ENCODE data around the gene EIF2B2.

The EIF2B2 gene

DNA sequence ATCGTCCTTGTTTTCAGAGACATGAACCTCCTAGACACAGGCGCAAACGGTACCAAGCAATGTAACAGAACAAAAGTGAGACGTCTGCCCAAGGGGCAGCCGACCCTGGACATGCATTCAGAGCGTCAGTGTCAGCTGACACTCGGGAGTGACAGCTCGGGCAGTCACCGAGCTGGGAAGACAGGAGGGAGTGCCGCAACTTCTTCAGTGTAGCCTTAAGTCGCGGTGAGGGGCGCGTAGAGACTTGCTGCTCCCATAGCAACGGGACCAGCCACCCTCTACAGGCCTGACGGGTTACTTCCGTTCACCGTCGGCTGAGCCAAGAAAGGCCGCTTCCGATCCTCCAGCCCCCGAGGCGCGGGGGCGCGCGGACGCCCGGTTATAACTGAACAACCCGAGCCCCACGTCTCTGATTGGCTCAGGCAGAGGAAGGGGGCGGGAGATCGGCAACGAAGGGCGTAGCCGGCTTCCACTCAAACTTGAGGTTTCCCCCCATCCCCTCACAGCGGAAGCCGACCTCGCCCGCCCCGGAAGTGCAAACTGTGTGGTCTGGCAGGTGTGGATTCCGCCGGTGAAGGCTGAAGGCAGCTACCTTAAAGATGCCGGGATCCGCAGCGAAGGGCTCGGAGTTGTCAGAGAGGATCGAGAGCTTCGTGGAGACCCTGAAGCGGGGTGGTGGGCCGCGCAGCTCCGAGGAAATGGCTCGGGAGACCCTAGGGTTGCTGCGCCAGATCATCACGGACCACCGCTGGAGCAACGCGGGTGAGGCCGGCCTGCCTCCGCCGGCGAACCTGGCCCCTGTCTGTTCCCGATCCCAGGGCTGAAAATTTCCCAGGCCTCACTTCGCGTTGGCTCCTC is at the start of gene EIF2B2:
Gene EIF2B2 (plus strand): TSS at position 530 of the 858 bp plus-strand sequence. CDS start 70 bp downstream, at position 600.
- peak; percentile 94 for DNase-seq

- DNase-seq = no peak
These were observed 49.0 kb upstream of the EIF2B2 start for GRCh38 chr14:74953686-74954085.

- peak; percentile 17 for DNase-seq
These were observed 48.3 kb upstream of the EIF2B2 start for GRCh38 chr14:74954232-74954946.

GRCh38 chr14:74954947-74955228 is 47.8 kb upstream of the EIF2B2 start:
- peak; percentile 27 for DNase-seq

DNA sequence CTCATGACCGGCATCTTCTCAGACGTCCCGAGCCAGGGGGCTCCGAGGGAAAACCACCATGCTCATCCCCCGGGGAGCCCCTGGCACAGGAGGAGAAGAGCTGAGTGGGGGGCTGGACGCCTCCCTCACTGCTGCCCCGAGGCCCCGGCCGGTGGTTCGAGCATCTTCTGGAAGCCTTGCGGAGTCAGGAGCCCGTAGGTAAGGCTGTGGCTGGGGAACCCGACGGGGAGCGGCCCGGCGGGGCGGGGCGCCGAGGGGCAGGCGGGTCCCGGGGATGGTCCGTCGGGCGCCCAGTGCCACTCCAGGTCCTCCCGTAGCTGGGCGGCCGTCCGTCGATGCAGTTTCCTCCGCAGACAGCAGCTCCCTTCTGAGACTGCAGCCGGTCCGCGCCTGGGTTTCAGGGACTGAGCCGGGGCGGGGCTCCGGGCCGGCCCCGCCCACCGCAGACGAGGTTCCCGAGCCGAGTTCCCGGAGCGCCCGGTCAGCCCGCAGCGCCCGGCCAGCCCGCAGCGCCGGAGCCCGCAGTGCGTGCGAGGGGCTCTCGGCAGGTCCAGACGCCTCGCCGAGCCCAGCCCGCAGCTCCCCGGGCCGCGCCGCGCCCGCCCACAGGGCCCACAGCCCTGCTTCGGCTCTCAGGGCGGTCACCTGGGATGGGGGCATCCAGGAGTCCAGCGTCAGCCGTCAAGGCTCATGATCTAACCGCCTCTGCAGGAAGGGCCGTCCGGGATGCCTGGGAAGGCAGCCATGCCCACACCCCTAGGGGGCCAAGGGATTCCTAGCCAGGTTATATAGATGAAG is 47.3 kb upstream of the EIF2B2 start, which contains the start of gene PGF:
Gene PGF (minus strand): TSS at position 369 of the 798 bp plus-strand sequence. CDS start 355 bp downstream, at position 14.
- DNase-seq = peak; percentile 72

DNA sequence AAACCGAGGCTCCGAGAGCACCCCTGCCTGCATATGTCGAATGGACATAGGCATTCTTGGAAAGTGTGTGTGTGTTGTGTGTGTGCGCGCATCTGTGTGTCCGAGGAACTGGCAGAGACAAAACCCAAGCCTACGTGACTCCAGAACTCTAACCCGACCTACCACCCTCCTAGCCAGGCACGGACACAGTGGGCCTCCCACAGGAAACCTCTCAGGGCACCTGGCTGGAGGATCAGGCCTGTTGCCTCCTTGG is 46.8 kb upstream of the EIF2B2 start:
- DNase-seq = no peak

DNA sequence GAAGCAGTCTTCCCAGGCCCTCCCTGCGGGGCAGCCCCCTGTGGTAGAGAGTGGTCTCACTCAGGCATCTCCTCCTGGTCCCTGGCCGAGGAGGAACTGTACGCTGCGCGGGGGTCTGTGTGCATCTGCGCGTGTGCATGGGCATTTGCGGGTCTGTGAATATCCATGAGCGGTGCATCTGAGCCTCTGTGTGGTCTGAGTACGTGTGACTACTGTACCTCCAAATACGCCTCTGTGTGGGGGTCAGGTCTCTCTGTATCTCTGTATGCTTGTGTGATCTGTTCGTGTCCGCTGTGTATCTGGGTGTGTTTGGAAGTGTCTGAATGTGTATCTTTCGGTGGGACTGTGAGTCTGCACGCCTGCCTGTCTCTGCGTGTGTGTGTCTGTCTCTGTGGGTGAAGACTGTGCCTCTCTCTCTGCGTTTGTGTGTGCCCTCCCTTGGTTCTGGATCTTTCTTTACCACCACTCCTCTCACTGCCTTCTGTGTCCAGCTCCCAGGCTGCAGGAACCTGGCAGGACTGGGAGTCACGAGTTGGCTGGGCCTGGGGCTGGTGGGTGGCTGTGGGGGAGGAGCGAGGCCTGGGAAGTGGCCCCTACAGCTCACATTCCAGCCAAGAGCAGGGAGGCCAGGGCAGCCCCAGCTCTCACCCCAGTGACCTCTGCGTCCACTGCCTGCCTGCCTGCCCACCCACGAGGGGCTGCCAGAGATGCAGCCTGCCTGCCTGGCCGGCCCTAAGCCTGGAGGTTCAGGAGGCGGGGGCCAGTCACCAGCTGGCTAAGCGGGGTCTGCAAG is 46.2 kb upstream of the EIF2B2 start:
- DNase-seq = no peak

DNA sequence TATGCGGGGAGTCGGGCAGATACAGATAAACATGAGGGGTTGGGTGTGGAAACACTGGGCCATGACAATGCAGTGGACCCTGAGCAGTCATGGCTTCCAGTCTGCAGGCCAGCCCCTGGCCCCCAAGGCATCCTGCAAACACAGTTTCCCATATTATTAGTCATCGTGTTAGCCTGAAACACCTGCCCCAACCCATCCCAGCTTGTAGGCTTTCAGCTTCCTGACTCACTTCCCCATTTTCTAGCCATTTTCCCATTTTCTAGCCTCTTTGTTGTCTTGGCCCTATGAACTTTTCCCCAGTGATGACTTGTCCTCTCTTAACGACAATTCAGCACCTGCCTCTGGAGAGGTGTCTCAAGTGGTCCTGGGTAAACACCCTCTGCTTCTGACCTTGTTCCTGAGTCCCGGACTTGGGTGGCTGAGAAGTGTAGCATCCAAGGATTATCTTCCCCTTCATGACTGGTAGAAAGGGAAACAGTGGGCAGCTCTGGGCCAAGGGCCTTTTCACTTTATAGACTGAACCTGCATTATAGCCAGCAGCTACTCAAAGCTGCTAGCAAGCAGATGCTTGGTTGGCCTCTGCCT is 43.0 kb upstream of the EIF2B2 start:
- DNase-seq = peak; percentile 55

DNA sequence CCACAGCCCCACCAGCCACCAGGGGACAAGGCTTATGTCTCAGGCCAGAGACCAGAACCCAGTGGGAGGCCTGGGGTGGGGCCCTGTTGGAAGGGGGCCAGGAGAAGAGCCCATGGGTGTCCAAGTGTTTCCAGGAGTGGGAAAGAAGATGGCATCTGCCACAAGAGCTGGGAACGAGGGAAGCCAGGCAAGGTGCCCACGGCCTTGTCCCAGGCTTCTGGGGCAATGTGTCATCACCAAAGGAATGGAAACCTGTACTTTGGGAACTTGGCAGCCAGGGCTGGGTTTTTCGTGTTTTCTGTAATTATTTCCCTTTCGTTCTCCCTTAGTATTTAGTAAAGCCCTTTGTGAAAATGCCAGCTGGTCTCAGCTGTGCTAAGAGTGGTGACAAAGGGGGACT is 42.0 kb upstream of the EIF2B2 start:
- no peak for DNase-seq

- no peak for DNase-seq
These were observed 41.3 kb upstream of the EIF2B2 start for GRCh38 chr14:74961238-74961911.

GRCh38 chr14:74962046-74962445 is 40.7 kb upstream of the EIF2B2 start:
- no peak for DNase-seq

DNA sequence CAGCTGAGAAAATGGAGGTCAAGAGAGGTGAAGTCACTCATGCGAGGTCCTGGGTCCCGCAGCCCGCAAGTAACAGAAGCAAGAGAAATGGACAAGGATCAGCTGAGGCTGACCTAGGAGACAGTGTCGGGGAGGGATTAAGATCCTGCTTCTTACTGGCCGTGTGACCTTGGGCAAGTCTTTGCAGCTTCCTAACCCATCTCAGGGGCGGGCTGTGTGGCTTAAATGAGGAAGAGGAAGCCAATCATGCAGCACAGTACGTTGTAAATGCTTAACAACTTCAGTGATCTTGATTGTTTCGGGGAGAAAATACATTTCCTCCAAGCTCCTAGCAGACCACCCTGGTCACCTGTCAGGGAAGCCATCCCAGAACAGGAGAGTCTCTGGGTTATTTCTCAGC is 40.2 kb upstream of the EIF2B2 start:
- no peak for DNase-seq

GRCh38 chr14:74963178-74963704 is 39.5 kb upstream of the EIF2B2 start:
- DNase-seq = no peak

DNA sequence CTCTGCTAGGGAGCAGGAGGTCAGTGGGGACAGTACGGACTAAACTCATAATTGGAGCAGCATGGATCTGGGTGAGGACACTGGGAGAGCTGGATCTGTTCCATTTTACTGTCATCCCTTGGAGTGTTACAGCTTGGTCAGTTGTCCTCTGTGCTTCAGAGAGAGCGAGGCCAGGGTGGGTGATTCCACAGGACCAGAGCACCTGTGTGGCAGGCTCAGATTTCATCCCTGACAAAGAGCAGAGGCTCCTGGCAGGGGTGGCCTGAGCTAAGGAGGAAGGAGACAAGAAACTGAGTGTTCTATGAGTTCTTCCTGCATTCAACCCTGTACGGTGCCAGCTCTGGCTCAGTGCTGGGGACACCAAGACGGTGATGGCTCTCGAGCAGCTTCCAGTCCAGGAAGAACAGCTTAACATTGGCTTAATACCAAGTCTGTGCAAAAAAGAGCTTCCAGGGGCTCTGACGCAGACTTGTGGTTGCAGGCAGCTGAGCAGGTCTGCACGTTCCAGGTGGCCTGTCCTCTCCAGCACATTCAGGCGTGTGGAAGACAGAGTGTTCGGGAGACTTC is 38.9 kb upstream of the EIF2B2 start:
- DNase-seq = peak; percentile 15

GRCh38 chr14:74964787-74965485 is 37.8 kb upstream of the EIF2B2 start:
- DNase-seq = no peak

- DNase-seq = no peak
These were observed 37.1 kb upstream of the EIF2B2 start for GRCh38 chr14:74965486-74966153.

GRCh38 chr14:74968811-74969210 is 33.9 kb upstream of the EIF2B2 start:
- DNase-seq = no peak

DNA sequence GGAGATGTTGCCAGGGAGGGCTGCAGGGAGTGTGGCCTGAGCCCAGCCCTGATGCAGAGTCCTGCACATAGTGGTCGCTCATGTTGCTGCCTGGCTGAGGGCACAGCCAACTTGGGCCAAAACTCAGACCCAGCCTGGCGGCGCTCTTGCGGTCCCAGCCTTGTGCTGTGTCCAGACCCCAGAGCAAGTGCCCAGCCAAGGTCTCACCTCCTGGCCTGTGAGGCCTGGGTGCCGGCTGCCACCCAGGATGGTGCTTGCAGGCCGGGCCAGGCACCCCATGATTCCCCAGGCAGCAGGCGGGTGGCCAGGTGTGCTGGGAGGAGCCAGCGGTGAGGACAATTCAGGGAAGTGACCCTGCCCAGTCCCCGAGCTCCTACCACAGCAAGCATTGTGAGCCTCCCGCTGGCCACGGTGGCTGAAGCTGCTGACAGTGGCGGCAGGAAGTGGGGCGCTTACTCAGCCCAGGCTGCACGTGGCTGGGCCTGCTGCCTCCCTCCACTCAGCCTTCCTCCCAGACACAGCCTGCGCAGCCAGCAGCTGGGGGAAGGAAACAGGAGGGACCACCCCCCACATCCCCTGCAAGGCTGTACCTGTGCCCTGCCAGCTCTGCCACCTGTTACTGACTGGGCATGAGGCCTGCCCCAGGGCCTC is 29.6 kb upstream of the EIF2B2 start:
- peak; percentile 22 for DNase-seq

- DNase-seq = no peak
These were observed 28.8 kb upstream of the EIF2B2 start for GRCh38 chr14:74973905-74974363.
